ENCODE measurements around the gene ERFE. TPM values are rescaled to one million over a fixed set of nuclear protein-coding genes. Genes with fewer than 3 reads are reported as not detected.

ERFE gene
- total and polyA plus RNA-seq, 2 of the 13 experiments (the other 11 are each of a cell fraction or from before 2014, with no cell fraction given), result 0.09 TPM; not detected in 1

DNA sequence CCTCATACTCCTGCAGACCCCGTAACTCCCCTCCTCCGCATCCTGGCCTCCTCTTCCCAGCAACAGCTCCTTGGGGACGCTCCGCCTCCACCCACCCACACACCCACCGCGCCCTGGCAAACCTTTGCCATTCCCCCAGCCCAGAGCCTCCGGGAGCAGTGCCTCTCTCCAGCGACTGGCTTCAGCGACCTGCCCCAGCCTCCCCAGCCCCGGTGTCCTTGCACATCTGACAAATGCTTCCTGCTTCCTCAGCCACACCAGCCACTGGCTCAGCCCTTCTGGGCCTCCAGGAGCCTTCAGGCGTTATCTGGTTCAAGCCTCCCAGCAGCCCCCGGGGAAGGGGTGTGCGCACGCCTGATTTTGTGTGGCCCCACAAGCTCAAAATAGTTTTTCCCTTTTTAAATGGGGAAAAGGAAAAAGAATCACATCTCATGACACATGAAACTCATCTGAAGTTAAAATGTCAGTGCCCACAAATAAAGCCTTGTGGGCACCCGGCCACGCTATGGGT lies 44.4 kb upstream of the ERFE start:
- H3K4me3 ChIP-seq (replicated peaks in 1 of 3; ENCODE audit: insufficient read depth in 1 of 3, low read depth in 2 of 3, low read length in 3 of 3), result no peak overlapping the region
- ChIA-PET CTCF (ENCODE audit: low intra/inter-chr PET ratio, low total read pairs) (no interaction called here), POLR2A (no interaction called here)
- H3K4me2 ChIP-seq (ENCODE audit: low read depth, low read length), result no peak overlapping the region
- H2AFZ ChIP-seq (ENCODE audit: low read length), result no peak overlapping the region
- no peaks in the 10 kb centered on the region for H4K20me1 ChIP-seq (ENCODE audit: insufficient read depth, low read length)
- TF ChIP-seq, protein P1, sequence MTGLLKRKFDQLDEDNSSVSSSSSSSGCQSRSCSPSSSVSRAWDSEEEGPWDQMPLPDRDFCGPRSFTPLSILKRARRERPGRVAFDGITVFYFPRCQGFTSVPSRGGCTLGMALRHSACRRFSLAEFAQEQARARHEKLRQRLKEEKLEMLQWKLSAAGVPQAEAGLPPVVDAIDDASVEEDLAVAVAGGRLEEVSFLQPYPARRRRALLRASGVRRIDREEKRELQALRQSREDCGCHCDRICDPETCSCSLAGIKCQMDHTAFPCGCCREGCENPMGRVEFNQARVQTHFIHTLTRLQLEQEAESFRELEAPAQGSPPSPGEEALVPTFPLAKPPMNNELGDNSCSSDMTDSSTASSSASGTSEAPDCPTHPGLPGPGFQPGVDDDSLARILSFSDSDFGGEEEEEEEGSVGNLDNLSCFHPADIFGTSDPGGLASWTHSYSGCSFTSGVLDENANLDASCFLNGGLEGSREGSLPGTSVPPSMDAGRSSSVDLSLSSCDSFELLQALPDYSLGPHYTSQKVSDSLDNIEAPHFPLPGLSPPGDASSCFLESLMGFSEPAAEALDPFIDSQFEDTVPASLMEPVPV (CRISPR knock-in tag; IDR thresholded peaks at IDR 0.05), result no peak
- no peak for TF ChIP-seq ZNF780A (CRISPR knock-in tag; IDR thresholded peaks at IDR 0.05)
- TF ChIP-seq, protein P2, sequence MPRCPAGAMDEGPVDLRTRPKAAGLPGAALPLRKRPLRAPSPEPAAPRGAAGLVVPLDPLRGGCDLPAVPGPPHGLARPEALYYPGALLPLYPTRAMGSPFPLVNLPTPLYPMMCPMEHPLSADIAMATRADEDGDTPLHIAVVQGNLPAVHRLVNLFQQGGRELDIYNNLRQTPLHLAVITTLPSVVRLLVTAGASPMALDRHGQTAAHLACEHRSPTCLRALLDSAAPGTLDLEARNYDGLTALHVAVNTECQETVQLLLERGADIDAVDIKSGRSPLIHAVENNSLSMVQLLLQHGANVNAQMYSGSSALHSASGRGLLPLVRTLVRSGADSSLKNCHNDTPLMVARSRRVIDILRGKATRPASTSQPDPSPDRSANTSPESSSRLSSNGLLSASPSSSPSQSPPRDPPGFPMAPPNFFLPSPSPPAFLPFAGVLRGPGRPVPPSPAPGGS (CRISPR knock-in tag; IDR thresholded peaks at IDR 0.05), result 0 out of 2 replicates have a peak, but pooled peaks have one; percentile 27
- no peak for TF ChIP-seq KDM4B (CRISPR knock-in tag; IDR thresholded peaks at IDR 0.05)
- TF ChIP-seq, protein P3, sequence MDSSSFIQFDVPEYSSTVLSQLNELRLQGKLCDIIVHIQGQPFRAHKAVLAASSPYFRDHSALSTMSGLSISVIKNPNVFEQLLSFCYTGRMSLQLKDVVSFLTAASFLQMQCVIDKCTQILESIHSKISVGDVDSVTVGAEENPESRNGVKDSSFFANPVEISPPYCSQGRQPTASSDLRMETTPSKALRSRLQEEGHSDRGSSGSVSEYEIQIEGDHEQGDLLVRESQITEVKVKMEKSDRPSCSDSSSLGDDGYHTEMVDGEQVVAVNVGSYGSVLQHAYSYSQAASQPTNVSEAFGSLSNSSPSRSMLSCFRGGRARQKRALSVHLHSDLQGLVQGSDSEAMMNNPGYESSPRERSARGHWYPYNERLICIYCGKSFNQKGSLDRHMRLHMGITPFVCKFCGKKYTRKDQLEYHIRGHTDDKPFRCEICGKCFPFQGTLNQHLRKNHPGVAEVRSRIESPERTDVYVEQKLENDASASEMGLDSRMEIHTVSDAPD (CRISPR knock-in tag; IDR thresholded peaks at IDR 0.05), result no peak
- no peak for TF ChIP-seq HIVEP1 (CRISPR knock-in tag; IDR thresholded peaks at IDR 0.05)
- TF ChIP-seq EEA1 (CRISPR knock-in tag; IDR thresholded peaks at IDR 0.05; ENCODE audit: borderline replicate concordance), result no peak
- TF ChIP-seq, protein P4, sequence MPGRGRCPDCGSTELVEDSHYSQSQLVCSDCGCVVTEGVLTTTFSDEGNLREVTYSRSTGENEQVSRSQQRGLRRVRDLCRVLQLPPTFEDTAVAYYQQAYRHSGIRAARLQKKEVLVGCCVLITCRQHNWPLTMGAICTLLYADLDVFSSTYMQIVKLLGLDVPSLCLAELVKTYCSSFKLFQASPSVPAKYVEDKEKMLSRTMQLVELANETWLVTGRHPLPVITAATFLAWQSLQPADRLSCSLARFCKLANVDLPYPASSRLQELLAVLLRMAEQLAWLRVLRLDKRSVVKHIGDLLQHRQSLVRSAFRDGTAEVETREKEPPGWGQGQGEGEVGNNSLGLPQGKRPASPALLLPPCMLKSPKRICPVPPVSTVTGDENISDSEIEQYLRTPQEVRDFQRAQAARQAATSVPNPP (CRISPR knock-in tag; IDR thresholded peaks at IDR 0.05), result no peak
- 0 out of 2 replicates have a peak, but pooled peaks have one; percentile 55 for TF ChIP-seq ZNF598 (CRISPR knock-in tag; IDR thresholded peaks at IDR 0.05; ENCODE audit: borderline replicate concordance)
- 0 out of 2 replicates have a peak, but pooled peaks have one; percentile 48 for TF ChIP-seq ZNF547 (CRISPR knock-in tag; IDR thresholded peaks at IDR 0.05)
- TF ChIP-seq, protein P5, sequence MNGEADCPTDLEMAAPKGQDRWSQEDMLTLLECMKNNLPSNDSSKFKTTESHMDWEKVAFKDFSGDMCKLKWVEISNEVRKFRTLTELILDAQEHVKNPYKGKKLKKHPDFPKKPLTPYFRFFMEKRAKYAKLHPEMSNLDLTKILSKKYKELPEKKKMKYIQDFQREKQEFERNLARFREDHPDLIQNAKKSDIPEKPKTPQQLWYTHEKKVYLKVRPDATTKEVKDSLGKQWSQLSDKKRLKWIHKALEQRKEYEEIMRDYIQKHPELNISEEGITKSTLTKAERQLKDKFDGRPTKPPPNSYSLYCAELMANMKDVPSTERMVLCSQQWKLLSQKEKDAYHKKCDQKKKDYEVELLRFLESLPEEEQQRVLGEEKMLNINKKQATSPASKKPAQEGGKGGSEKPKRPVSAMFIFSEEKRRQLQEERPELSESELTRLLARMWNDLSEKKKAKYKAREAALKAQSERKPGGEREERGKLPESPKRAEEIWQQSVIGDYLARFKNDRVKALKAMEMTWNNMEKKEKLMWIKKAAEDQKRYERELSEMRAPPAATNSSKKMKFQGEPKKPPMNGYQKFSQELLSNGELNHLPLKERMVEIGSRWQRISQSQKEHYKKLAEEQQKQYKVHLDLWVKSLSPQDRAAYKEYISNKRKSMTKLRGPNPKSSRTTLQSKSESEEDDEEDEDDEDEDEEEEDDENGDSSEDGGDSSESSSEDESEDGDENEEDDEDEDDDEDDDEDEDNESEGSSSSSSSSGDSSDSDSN (CRISPR knock-in tag; IDR thresholded peaks at IDR 0.05), result 0 out of 2 replicates have a peak, but pooled peaks have one; percentile 2
- TF ChIP-seq SALL2 (CRISPR knock-in tag; IDR thresholded peaks at IDR 0.05), result no peak
- TF ChIP-seq PCBP2 (optimal IDR thresholded peaks at IDR 0.05; ENCODE audit: low read depth, low read length, poor library complexity, severe bottlenecking), result no peak
- TF ChIP-seq AKAP8 (CRISPR knock-in tag; IDR thresholded peaks at IDR 0.05), result no peak
- peak; percentile 52 for TF ChIP-seq ZNF883 (CRISPR knock-in tag; IDR thresholded peaks at IDR 0.05; ENCODE audit: not compliant biosample characterization)
- TF ChIP-seq ZC3H4 (CRISPR knock-in tag; IDR thresholded peaks at IDR 0.05; ENCODE audit: borderline replicate concordance), result no peak
- no peak for FAIRE-seq
- H3K36me3 ChIP-seq (replicated peaks in 1 of 2; ENCODE audit: control insufficient read depth in 1 of 2, insufficient read depth in 2 of 2, low read length in 2 of 2), result no peaks in the 10 kb centered on the region
- no peak for DNase-seq (ENCODE audit: low spot score)
- BruUV-seq (replicated peaks), result no TSS peak
- peaks cover 0 to 20% of the 10 kb centered on the region in 2 experiments; a peak in 3 of 5 replicates for H3K27me3 ChIP-seq (ENCODE audit: control insufficient read depth in 1 of 2, insufficient read depth in 2 of 2, low read length in 2 of 2)
- in situ Hi-C loops (cut with HindIII; ENCODE audit: extremely low pct_ligation_motif_present, low pct_unique_long_range_greater_than_20kb), result no loop called here
- H3K27ac ChIP-seq (ENCODE audit: extremely low read length, insufficient read depth, low read length), result no peak overlapping the region
- H3K4me1 ChIP-seq (ENCODE audit: insufficient read depth, low read length), result peaks cover under 1% of the 10 kb centered on the region; the same call in 1 of the 2 replicates
- no peak for ATAC-seq
- H3K9ac ChIP-seq (ENCODE audit: insufficient read depth, low read depth, low read length), result no peak overlapping the region
- no peaks in the 10 kb centered on the region for H3K9me3 ChIP-seq (ENCODE audit: low read length)
- H3K79me2 ChIP-seq (ENCODE audit: insufficient read depth, low read length), result no peaks in the 10 kb centered on the region
- intact Hi-C loops (cut with micrococcal nuclease; ENCODE audit: unreplicated experiment), result no loop called here
- 67% methylated on average over 16 of the region's 16 CpGs for WGBS (ENCODE audit: low lambda C conversion rate)

Data from HepG2 (cell line).